Muscle of leg (tissue), 11 donors: ENCODE data around the gene KIF18B. TPM values are rescaled to one million over a fixed set of nuclear protein-coding genes. Genes with fewer than 3 reads are reported as not detected.

Experiments used
- DNase-seq: peaks from one replicate; pipeline ENCODE4 v3.0.0; 2013
- H3K27ac ChIP-seq: one replicate; pipeline ENCODE4 v1.5.1; 2013; ENCODE audit warnings: mild to moderate bottlenecking, low read length, control low read depth
- H3K27me3 ChIP-seq: one replicate; pipeline ENCODE4 v1.6.1; 2013; ENCODE audit warnings: low read length; ENCODE audit not compliant: control insufficient read depth, insufficient read depth
- H3K36me3 ChIP-seq: one replicate; pipeline ENCODE4 v1.6.1; 2013; ENCODE audit warnings: low read length; ENCODE audit not compliant: control insufficient read depth, insufficient read depth
- H3K4me1 ChIP-seq: one replicate; pipeline ENCODE4 v1.6.1; 2013; ENCODE audit warnings: low read length; ENCODE audit not compliant: control insufficient read depth, insufficient read depth
- H3K4me3 ChIP-seq: one replicate; pipeline ENCODE4 v1.5.1; 2013; ENCODE audit warnings: low read length, control low read depth
- H3K9me3 ChIP-seq: replicated peaks from 2 replicates; pipeline ENCODE4 v1.6.1; 2013; ENCODE audit warnings: low read depth, low read length; ENCODE audit not compliant: control insufficient read depth
- WGBS: methylation state at CpG from one replicate; pipeline ENCODE4 v1.1.5; 2013; ENCODE audit warnings: missing lambda C conversion rate; ENCODE audit not compliant: insufficient coverage; 5-methylcytosine and 5-hydroxymethylcytosine counted together
- polyA plus RNA-seq, 8 donors: library from polyadenylated mRNA; unstranded; fragments of 120-200 nt; gene quantifications; one replicate each; pipeline versions ENCODE4 v1.2.1 to v1.2.3, GENCODE V29; 2013; ENCODE audit warnings: inconsistent platforms in 1 of 8, low replicate concordance in 1 of 8; ENCODE audit not compliant: insufficient read length in 8 of 8, insufficient read depth in 1 of 8
- total RNA-seq: library from RNA; stranded (reverse); fragments of 120-200 nt; gene quantifications from one replicate; pipeline ENCODE4 v1.2.4, GENCODE V29; 2013

Gene KIF18B
- total and polyA plus RNA-seq, 9 donors, result 1.9 to 12.2 (median 8.4) TPM

- Histone ChIP-seq H3K36me3 (peaks cover 51% of the 10 kb centered on the region), H3K27ac (no peak overlapping the region), H3K4me1 (peaks cover 3% of the 10 kb centered on the region), H3K4me3 (no peak overlapping the region), H3K9me3 (no peaks in the 10 kb centered on the region), H3K27me3 (no peaks in the 10 kb centered on the region)
- no peak for DNase-seq
- 84% methylated on average over 7 of the region's 7 CpGs for WGBS
Observed at GRCh38 chr17:44889003-44889402, 58.6 kb downstream of the KIF18B start.

GRCh38 chr17:44887971-44888954 lies 59.3 kb downstream of the KIF18B start:
- DNase-seq, result no peak
- H3K27ac ChIP-seq, result no peak overlapping the region
- no peaks in the 10 kb centered on the region for H3K9me3 ChIP-seq
- H3K36me3 ChIP-seq, result peaks cover 53% of the 10 kb centered on the region
- WGBS, result 93% methylated on average over 8 of the region's 10 CpGs
- H3K4me1 ChIP-seq, result peaks cover 3% of the 10 kb centered on the region
- H3K27me3 ChIP-seq, result no peaks in the 10 kb centered on the region
- H3K4me3 ChIP-seq, result no peak overlapping the region

- no peak overlapping the region for H3K27ac ChIP-seq
- no peaks in the 10 kb centered on the region for H3K27me3 ChIP-seq
- no peak overlapping the region for H3K4me3 ChIP-seq
- WGBS, result no CpG with 5 or more reads among the region's 1 CpG
- H3K36me3 ChIP-seq, result peaks cover 60% of the 10 kb centered on the region
- H3K9me3 ChIP-seq, result no peaks in the 10 kb centered on the region
- peaks cover 3% of the 10 kb centered on the region for H3K4me1 ChIP-seq
- no peak for DNase-seq
Observed at GRCh38 chr17:44887016-44887415, 60.6 kb downstream of the KIF18B start.

GRCh38 chr17:44884941-44885340 lies 62.6 kb downstream of the KIF18B start:
- no peaks in the 10 kb centered on the region for H3K27me3 ChIP-seq
- 88% methylated on average over 1 of the region's 2 CpGs for WGBS
- no peaks in the 10 kb centered on the region for H3K9me3 ChIP-seq
- H3K4me3 ChIP-seq, result no peak overlapping the region
- no peak for DNase-seq
- no peak overlapping the region for H3K27ac ChIP-seq
- H3K4me1 ChIP-seq, result peaks cover 3% of the 10 kb centered on the region
- H3K36me3 ChIP-seq, result peaks cover 74% of the 10 kb centered on the region

GRCh38 chr17:44881145-44881544 lies 66.4 kb downstream of the KIF18B start:
- Histone ChIP-seq H3K27ac (no peak overlapping the region), H3K9me3 (no peaks in the 10 kb centered on the region), H3K27me3 (no peaks in the 10 kb centered on the region), H3K4me3 (no peak overlapping the region), H3K4me1 (no peaks in the 10 kb centered on the region), H3K36me3 (peaks cover 74% of the 10 kb centered on the region)
- no CpG with 5 or more reads among the region's 4 CpGs for WGBS
- no peak for DNase-seq

GRCh38 chr17:44880062-44880461 lies 67.5 kb downstream of the KIF18B start:
- Histone ChIP-seq H3K36me3 (peaks cover 72% of the 10 kb centered on the region), H3K9me3 (no peaks in the 10 kb centered on the region), H3K4me1 (no peaks in the 10 kb centered on the region), H3K4me3 (no peak overlapping the region), H3K27me3 (no peaks in the 10 kb centered on the region), H3K27ac (no peak overlapping the region)
- no peak for DNase-seq
- WGBS, result no CpG with 5 or more reads among the region's 2 CpGs

- no peaks in the 10 kb centered on the region for H3K9me3 ChIP-seq
- no peaks in the 10 kb centered on the region for H3K27me3 ChIP-seq
- no peaks in the 10 kb centered on the region for H3K4me1 ChIP-seq
- H3K36me3 ChIP-seq, result peaks cover 68% of the 10 kb centered on the region
- H3K27ac ChIP-seq, result no peak overlapping the region
- no peak overlapping the region for H3K4me3 ChIP-seq
- WGBS, result 89% methylated on average over 3 of the region's 6 CpGs
- no peak for DNase-seq
Observed at GRCh38 chr17:44879376-44879775, 68.2 kb downstream of the KIF18B start.

GRCh38 chr17:44878627-44879221 lies 68.8 kb downstream of the KIF18B start:
- no CpG with 5 or more reads among the region's 6 CpGs for WGBS
- Histone ChIP-seq H3K9me3 (no peaks in the 10 kb centered on the region), H3K27me3 (no peaks in the 10 kb centered on the region), H3K4me3 (no peak overlapping the region), H3K4me1 (no peaks in the 10 kb centered on the region), H3K36me3 (peaks cover 67% of the 10 kb centered on the region), H3K27ac (no peak overlapping the region)
- DNase-seq, result peak; percentile 70

GRCh38 chr17:44877121-44877520 lies 70.5 kb downstream of the KIF18B start:
- Histone ChIP-seq H3K4me3 (no peak overlapping the region), H3K27ac (no peak overlapping the region), H3K4me1 (no peaks in the 10 kb centered on the region), H3K36me3 (peaks cover 61% of the 10 kb centered on the region), H3K9me3 (no peaks in the 10 kb centered on the region), H3K27me3 (no peaks in the 10 kb centered on the region)
- 74% methylated on average over 3 of the region's 5 CpGs for WGBS
- no peak for DNase-seq

- Histone ChIP-seq H3K27me3 (no peaks in the 10 kb centered on the region), H3K9me3 (no peaks in the 10 kb centered on the region), H3K4me1 (no peaks in the 10 kb centered on the region), H3K4me3 (no peak overlapping the region), H3K27ac (no peak overlapping the region), H3K36me3 (peaks cover 65% of the 10 kb centered on the region)
- WGBS, result 86% methylated on average over 6 of the region's 6 CpGs
- no peak for DNase-seq
Observed at GRCh38 chr17:44875761-44876160, 71.8 kb downstream of the KIF18B start.
